Keratinocyte (primary cell): ENCODE data around the gene ZDHHC1. TPM values are rescaled to one million over a fixed set of nuclear protein-coding genes. Genes with fewer than 3 reads are reported as not detected.

Experiments
- DNase-seq: peaks from one replicate; pipeline ENCODE4 v3.0.0-alpha.2; 2011; ENCODE audit warnings: low read depth, missing footprints, low spot score
- FAIRE-seq: peaks from 2 replicates; lab custom pipeline; 2011; peaks lifted over from hg19 to GRCh38; lab: Jason Lieb, UNC
- H2AFZ ChIP-seq: 2 replicates; pipeline ENCODE4 v1.6.0; 2012; ENCODE audit warnings: low read length, control low read depth, inconsistent platforms; ENCODE audit not compliant: control insufficient read depth
- H3K27ac ChIP-seq: 2 replicates; pipeline ENCODE4 v1.5.1; 2011; ENCODE audit warnings: low read length; ENCODE audit not compliant: control insufficient read depth, insufficient read depth
- H3K27me3 ChIP-seq: 3 replicates; pipeline ENCODE4 v1.6.0; 2011; ENCODE audit warnings: low read length; ENCODE audit not compliant: control insufficient read depth, insufficient read depth; ENCODE audit errors: extremely low read depth
- H3K36me3 ChIP-seq, 2 experiments: 2 replicates in 1 of 2; 3 replicates in 1 of 2; pipeline ENCODE4 v1.5.1; 2011; ENCODE audit warnings: low read length in 2 of 2, mild to moderate bottlenecking in 1 of 2; ENCODE audit not compliant: control insufficient read depth in 2 of 2, insufficient read depth in 2 of 2; ENCODE audit errors: extremely low read depth in 1 of 2
- H3K4me1 ChIP-seq: 3 replicates; pipeline ENCODE4 v1.5.1; 2011; ENCODE audit warnings: low read length; ENCODE audit not compliant: control insufficient read depth, insufficient read depth; ENCODE audit errors: extremely low read depth
- H3K4me2 ChIP-seq: 3 replicates; pipeline ENCODE4 v1.6.0; 2011; ENCODE audit warnings: low read depth, low read length; ENCODE audit not compliant: control insufficient read depth, insufficient read depth; ENCODE audit errors: extremely low read depth
- H3K4me3 ChIP-seq, 3 experiments: fragments of 200-600 bp in 1 of 3; sonication (generic) in 1 of 3; 2 replicates in 2 of 3; 3 replicates in 1 of 3; pipeline ENCODE4 v1.5.1; 2011 to 2016; ENCODE audit warnings: low read length in 3 of 3, mild to moderate bottlenecking in 3 of 3, control low read depth in 2 of 3, inconsistent platforms in 1 of 3, low read depth in 1 of 3, mixed read lengths in 1 of 3, mixed run types in 1 of 3, moderate library complexity in 1 of 3; ENCODE audit not compliant: control insufficient read depth in 2 of 3, insufficient read depth in 2 of 3; ENCODE audit errors: extremely low read depth in 1 of 3
- H3K79me2 ChIP-seq: 2 replicates; pipeline ENCODE4 v1.6.0; 2012; ENCODE audit warnings: low read length; ENCODE audit not compliant: control insufficient read depth, insufficient read depth
- H3K9ac ChIP-seq: 3 replicates; pipeline ENCODE4 v1.6.0; 2011; ENCODE audit warnings: low read length; ENCODE audit not compliant: control insufficient read depth, insufficient read depth; ENCODE audit errors: extremely low read depth
- H3K9me1 ChIP-seq: 3 replicates; pipeline ENCODE4 v1.6.0; 2011; ENCODE audit warnings: low read length; ENCODE audit not compliant: control insufficient read depth, insufficient read depth; ENCODE audit errors: extremely low read depth
- H3K9me3 ChIP-seq: 2 replicates; pipeline ENCODE4 v1.5.1; 2012; ENCODE audit warnings: low read depth, low read length; ENCODE audit not compliant: control insufficient read depth
- H4K20me1 ChIP-seq: 3 replicates; pipeline ENCODE4 v1.6.0; 2011; ENCODE audit warnings: low read length; ENCODE audit not compliant: control insufficient read depth, insufficient read depth; ENCODE audit errors: extremely low read depth
- EZH2 ChIP-seq: IDR thresholded peaks from one replicate; pipeline ENCODE4 v1.6.1; 2012; ENCODE audit warnings: inconsistent platforms, mild to moderate bottlenecking, low read length, moderate library complexity
- dilution Hi-C: fragments of 300-500 bp; cut with MboI; formaldehyde crosslinking; loops from one replicate; pipeline ENCODE4 v1.7.0; 2020; ENCODE audit warnings: low sequenced_read_pairs; ENCODE audit not compliant: extremely low pct_ligation_motif_present
- polyA plus RNA-seq, 5 experiments: library from polyadenylated mRNA; depleted of rRNA in 3 of 5; stranded (reverse) in 3 of 5; stranded (forward) in 1 of 5; unstranded in 1 of 5; fragments of >200 nt; gene quantifications; 1 replicate in 1 of 5; 2 replicates in 3 of 5; 3 replicates in 1 of 5; pipeline versions ENCODE4 v1.2.1 to v1.2.3, GENCODE V29; 2011 to 2012; ENCODE audit warnings: missing spikeins in 2 of 5, low read depth in 1 of 5, low replicate concordance in 1 of 5
- TF ChIP-seq, protein P1 (sequence below), 3 experiments: IDR thresholded peaks in 1 of 3; conservative IDR thresholded peaks in 1 of 3; optimal IDR thresholded peaks in 1 of 3; 2 replicates in 2 of 3; 3 replicates in 1 of 3; pipeline versions ENCODE3 to v1.5.1; 2011; ENCODE audit warnings: low read length in 3 of 3, mild to moderate bottlenecking in 3 of 3, moderate library complexity in 2 of 3, control low read depth in 1 of 3, inconsistent platforms in 1 of 3; ENCODE audit not compliant: insufficient read depth in 2 of 3; ENCODE audit errors: extremely low read depth in 1 of 3

ZDHHC1 gene
- polyA plus RNA-seq, 1 donor (not counting 4 experiments of a cell fraction or from before 2014, with no cell fraction given): 1.1 TPM

DNA sequence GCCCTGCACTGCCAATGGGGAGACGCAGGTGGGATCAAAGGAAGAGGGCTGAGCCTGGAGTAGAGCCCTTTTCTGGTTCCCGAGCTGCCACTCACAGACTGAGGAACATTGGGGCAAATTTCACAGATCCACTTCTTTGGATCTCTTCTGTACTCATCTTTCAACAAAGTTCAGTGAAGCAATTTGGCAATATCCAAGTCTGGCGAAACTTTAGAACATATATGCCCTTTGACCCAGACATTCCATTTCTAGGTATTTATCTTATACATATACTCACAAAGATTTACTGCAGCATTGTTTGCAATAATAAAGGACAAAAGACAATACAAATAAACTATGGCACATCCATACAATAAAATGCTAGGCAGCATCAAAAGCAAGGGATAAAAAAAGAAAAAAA lies 4.9 kb downstream of the ZDHHC1 start:
- Histone ChIP-seq H3K79me2 (peaks cover 2% of the 10 kb centered on the region), H3K9me3 (no peaks in the 10 kb centered on the region), H3K9ac (no peak overlapping the region), H3K36me3 (no peaks in the 10 kb centered on the region), H2AFZ (no peak overlapping the region), H3K4me3 (no peak overlapping the region), H3K4me2 (no peak overlapping the region), H4K20me1 (no peaks in the 10 kb centered on the region), H3K4me1 (peaks cover 24% of the 10 kb centered on the region), H3K27me3 (no peaks in the 10 kb centered on the region), H3K9me1 (no peaks in the 10 kb centered on the region), H3K27ac (no peak overlapping the region)
- TF ChIP-seq, protein P1, sequence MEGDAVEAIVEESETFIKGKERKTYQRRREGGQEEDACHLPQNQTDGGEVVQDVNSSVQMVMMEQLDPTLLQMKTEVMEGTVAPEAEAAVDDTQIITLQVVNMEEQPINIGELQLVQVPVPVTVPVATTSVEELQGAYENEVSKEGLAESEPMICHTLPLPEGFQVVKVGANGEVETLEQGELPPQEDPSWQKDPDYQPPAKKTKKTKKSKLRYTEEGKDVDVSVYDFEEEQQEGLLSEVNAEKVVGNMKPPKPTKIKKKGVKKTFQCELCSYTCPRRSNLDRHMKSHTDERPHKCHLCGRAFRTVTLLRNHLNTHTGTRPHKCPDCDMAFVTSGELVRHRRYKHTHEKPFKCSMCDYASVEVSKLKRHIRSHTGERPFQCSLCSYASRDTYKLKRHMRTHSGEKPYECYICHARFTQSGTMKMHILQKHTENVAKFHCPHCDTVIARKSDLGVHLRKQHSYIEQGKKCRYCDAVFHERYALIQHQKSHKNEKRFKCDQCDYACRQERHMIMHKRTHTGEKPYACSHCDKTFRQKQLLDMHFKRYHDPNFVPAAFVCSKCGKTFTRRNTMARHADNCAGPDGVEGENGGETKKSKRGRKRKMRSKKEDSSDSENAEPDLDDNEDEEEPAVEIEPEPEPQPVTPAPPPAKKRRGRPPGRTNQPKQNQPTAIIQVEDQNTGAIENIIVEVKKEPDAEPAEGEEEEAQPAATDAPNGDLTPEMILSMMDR (optimal IDR thresholded peaks at IDR 0.05 in 1 of 3, IDR thresholded peaks at IDR 0.05 in 1 of 3, conservative IDR thresholded peaks at IDR 0.05 in 1 of 3; ENCODE audit: extremely low read depth in 1 of 3, insufficient read depth in 2 of 3, low read length in 3 of 3): no peak
- TF ChIP-seq EZH2: no peak
- FAIRE-seq (no peak), DNase-seq (no peak)
- dilution Hi-C loops: no loop called here

DNA sequence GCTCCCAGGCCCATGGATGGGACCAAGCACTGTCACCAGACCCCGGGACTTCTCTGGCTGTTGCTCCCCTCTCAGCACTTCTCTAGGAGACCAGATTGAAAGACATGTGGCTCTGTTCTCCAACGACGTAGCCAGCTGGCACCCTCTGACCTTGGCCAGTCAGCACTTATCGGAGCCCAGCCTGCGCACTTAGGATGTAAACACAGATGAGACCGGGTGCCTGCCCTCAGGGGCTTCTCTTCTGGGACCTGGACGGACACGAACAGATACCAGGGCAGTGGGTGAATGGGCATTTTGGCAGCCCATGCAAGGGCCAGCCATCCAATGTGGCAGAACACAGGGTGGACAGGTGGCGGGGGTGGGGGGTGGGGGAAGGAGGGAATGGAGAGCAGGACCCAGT lies 6.6 kb downstream of the ZDHHC1 start:
- DNase-seq: no peak
- H3K79me2 ChIP-seq: peaks cover 2% of the 10 kb centered on the region
- peak overlapping the region; percentile 39 for H3K27ac ChIP-seq

More for the DNA sequence above, 6.6 kb downstream of the ZDHHC1 start:
- no peak for FAIRE-seq
- H4K20me1 ChIP-seq: no peaks in the 10 kb centered on the region
- dilution Hi-C loops: no loop called here
- H3K36me3 ChIP-seq: no peaks in the 10 kb centered on the region
- H3K4me2 ChIP-seq: peak overlapping the region; percentile 66
- no peaks in the 10 kb centered on the region for H3K9me1 ChIP-seq
- H3K4me3 ChIP-seq: no peak overlapping the region
- TF ChIP-seq, protein P1 (optimal IDR thresholded peaks at IDR 0.05 in 1 of 3, IDR thresholded peaks at IDR 0.05 in 1 of 3, conservative IDR thresholded peaks at IDR 0.05 in 1 of 3; ENCODE audit: extremely low read depth in 1 of 3, insufficient read depth in 2 of 3, low read length in 3 of 3): no peak
- TF ChIP-seq EZH2: no peak
- peaks cover 38% of the 10 kb centered on the region for H3K4me1 ChIP-seq
- H2AFZ ChIP-seq: peak overlapping the region; percentile 60
- H3K27me3 ChIP-seq: no peaks in the 10 kb centered on the region
- H3K9ac ChIP-seq: no peak overlapping the region
- no peaks in the 10 kb centered on the region for H3K9me3 ChIP-seq
